ENCODE data around the gene FGR.

The FGR gene

DNA sequence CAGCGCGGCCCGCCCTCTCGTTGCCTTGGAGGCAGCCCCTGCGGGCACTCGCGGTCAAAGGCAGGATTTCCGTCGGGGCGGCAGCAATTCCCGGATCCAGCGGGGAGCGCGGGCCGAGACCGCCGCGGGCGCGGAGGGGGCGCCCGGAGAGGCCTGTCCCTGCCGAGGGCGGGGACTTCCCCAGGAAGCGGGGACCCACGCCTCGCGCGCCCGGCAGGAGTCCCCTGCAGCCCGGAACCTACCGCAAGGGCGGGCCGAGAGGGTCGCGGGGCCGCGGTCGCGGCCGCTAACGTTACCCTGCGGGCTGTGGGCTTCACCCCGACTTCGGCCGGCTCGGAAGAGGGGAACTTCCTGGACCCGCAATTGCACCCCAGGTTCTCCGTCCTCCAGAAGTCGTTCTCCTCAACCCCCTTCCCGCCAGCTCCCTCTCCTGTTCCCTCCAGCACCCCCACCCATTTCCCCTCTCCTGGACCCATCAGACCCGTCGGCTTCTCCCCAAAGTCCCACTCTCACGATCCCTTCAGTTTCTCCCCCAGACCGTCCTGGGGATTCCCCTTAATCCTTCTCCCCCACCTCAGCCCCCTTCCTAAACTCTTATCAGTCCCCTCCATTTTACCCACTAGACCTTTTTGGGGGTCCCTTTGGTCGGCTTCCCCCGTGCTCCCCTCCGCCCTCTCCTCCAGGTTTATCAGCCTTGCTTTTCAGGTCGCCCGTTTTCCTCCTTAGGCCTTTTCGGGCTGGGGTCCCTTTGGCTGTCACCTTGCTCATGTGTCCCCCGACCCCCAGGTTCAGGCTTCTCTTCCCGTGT is 604 bp downstream of the FGR start:
- no peak for DNase-seq

DNA sequence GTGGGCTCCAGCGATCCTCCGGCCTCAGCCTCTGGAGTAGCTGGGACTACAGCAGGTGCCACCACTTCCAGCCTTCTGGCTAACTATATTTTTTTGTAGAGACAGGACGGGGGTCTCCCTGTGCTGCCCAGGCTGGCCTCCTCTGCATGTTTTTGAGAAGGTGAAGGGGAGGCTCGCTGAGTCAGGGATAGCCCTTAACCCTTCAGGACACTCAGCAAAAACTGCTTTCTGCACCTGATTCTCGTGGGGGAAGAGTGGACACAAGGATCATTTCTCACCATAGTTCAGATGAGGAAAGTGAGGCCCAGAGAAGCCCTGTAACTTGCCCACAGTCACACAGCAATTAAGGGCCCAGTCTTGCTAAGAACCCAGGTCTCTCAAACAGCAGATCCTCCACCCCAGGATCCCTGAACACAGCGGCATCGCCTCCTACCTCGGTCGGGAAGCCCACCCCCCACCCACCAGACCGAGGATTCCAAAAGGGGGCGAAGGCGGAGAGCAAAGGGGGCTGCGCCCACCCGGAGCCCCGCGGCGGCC is 1.3 kb downstream of the FGR start:
- Histone ChIP-seq H3K36me3 (no peaks in the 10 kb centered on the region), H3K9me3 (ENCODE audit: severe bottlenecking) (no peaks in the 10 kb centered on the region), H3K4me3 (ENCODE audit: low read depth, low read length) (no peak overlapping the region), H3K27me3 (ENCODE audit: insufficient read depth, low read depth, severe bottlenecking) (no peaks in the 10 kb centered on the region), H3K27ac (no peak overlapping the region)
- DNase-seq: no peak
- TF ChIP-seq, protein P1, sequence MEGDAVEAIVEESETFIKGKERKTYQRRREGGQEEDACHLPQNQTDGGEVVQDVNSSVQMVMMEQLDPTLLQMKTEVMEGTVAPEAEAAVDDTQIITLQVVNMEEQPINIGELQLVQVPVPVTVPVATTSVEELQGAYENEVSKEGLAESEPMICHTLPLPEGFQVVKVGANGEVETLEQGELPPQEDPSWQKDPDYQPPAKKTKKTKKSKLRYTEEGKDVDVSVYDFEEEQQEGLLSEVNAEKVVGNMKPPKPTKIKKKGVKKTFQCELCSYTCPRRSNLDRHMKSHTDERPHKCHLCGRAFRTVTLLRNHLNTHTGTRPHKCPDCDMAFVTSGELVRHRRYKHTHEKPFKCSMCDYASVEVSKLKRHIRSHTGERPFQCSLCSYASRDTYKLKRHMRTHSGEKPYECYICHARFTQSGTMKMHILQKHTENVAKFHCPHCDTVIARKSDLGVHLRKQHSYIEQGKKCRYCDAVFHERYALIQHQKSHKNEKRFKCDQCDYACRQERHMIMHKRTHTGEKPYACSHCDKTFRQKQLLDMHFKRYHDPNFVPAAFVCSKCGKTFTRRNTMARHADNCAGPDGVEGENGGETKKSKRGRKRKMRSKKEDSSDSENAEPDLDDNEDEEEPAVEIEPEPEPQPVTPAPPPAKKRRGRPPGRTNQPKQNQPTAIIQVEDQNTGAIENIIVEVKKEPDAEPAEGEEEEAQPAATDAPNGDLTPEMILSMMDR (IDR thresholded peaks at IDR 0.05; ENCODE audit: low read depth, low read length): no peak

More for the DNA sequence above, 604 bp downstream of the FGR start:
- H3K36me3 ChIP-seq: no peaks in the 10 kb centered on the region
- TF ChIP-seq, protein P1 (IDR thresholded peaks at IDR 0.05; ENCODE audit: low read depth, low read length): no peak
- no peak overlapping the region for H3K4me3 ChIP-seq (ENCODE audit: low read depth, low read length)
- H3K9me3 ChIP-seq (ENCODE audit: severe bottlenecking): no peaks in the 10 kb centered on the region
- no peaks in the 10 kb centered on the region for H3K27me3 ChIP-seq (ENCODE audit: insufficient read depth, low read depth, severe bottlenecking)
- no peak overlapping the region for H3K27ac ChIP-seq

DNA sequence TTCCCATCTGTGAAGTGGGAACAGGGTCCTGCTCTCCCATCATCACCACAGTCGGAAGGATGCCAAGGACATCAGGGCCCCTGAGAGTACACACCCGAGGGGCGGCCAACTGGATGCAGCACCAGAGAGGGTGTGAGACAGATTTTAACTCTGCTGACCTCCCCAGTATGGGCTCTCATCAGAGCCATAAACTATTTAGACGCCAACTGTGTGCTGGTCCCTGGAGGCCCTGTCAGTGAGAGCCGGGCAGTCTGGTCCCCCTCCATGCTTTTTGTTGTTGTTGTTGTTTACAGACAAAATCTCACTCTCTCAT is 1.7 kb downstream of the FGR start:
- TF ChIP-seq, protein P1 (IDR thresholded peaks at IDR 0.05; ENCODE audit: low read depth, low read length): no peak
- H3K27me3 ChIP-seq (ENCODE audit: insufficient read depth, low read depth, severe bottlenecking): no peaks in the 10 kb centered on the region
- no peaks in the 10 kb centered on the region for H3K9me3 ChIP-seq (ENCODE audit: severe bottlenecking)
- DNase-seq: no peak
- H3K4me3 ChIP-seq (ENCODE audit: low read depth, low read length): no peak overlapping the region
- H3K36me3 ChIP-seq: no peaks in the 10 kb centered on the region
- H3K27ac ChIP-seq: no peak overlapping the region

DNA sequence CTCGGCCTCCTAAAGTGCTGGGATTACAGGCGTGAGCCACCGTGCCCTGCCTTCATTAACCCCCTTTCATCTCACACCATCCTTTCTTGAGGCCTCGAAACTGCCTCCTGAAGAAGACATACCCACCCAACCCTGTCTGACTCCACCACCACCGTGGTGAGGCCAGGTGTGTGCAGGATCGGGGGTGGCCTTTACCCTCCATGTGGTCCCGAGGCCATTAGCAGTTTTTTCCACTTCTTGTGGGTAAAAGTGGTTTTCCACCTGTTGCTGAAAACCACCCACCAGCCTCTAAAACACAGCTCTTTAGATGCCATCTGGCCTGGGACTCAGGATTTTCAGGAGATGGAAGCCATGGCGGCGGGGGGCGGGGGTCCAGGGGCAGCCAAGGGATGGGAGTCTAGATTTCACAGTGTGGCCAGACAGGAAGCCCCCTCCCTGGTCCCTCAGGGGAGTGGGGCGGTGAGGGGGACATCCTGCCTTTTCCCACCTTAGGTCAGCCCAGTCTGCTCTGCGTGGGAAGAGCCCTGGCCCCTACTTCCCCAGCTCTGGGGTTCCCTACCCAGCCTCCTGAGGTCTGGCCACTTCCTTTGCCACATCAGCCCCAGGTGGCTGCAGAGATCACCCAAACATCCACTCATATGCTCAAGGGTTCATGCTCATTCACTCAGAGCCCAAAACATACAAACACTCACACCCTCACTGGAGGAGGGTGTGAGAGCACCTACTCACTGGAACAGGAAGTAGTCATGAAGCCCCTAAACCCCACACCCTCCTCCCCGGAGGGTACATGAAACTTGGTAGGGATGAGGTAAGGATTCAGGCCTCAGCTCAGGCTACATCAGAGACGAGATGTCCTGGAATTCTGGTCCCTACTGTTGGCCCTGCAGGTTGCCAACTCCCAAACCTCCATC is 2.3 kb downstream of the FGR start:
- H3K9me3 ChIP-seq (ENCODE audit: severe bottlenecking): no peaks in the 10 kb centered on the region
- no peak for DNase-seq
- TF ChIP-seq, protein P1 (IDR thresholded peaks at IDR 0.05; ENCODE audit: low read depth, low read length): no peak
- H3K27ac ChIP-seq: no peak overlapping the region
- H3K4me3 ChIP-seq (ENCODE audit: low read depth, low read length): no peak overlapping the region
- H3K27me3 ChIP-seq (ENCODE audit: insufficient read depth, low read depth, severe bottlenecking): no peaks in the 10 kb centered on the region
- no peaks in the 10 kb centered on the region for H3K36me3 ChIP-seq

DNA sequence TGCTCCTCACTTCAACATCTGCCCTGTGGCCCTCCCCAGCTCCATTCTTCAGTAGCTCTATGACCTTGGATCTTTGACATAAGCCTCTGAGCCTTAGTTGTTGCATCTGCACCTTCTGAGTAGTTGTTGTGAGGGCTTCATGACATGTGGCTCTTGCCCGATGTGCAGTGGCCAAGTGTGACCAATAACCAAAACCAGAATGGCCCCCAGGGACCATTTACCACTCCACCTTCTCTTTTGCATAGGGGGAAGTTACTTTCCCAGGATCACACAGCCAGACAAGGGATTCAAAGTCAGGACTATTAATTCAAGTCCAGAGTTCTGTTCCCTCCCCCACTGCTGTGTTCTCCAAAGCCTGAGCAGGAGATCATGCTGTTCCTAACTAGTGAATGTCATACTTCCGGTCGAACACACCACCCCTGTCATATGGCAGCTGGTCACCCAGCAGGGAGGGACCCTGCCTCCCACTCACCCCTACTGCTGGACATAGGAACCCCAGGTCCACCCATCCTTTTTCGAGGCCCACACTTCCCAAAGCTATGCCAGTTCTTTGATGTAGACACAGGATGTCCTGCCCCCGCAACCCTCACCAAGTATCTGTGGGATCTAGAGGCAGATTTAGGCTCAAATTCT is 4.0 kb downstream of the FGR start:
- Histone ChIP-seq H3K4me3 (ENCODE audit: low read depth, low read length) (no peak overlapping the region), H3K36me3 (no peaks in the 10 kb centered on the region), H3K27me3 (ENCODE audit: insufficient read depth, low read depth, severe bottlenecking) (no peaks in the 10 kb centered on the region), H3K9me3 (ENCODE audit: severe bottlenecking) (no peaks in the 10 kb centered on the region), H3K27ac (peak overlapping the region; percentile 10; the same call in 1 of the 2 replicates)
- TF ChIP-seq, protein P1 (IDR thresholded peaks at IDR 0.05; ENCODE audit: low read depth, low read length): no peak
- peak; percentile 37 for DNase-seq
